Measurements from ENCODE around the gene UBR3.

GRCh38 chr2:169964740-169965139 lies 137.5 kb downstream of the UBR3 start:
- TF ChIP-seq GATA3 (IDR thresholded peaks at IDR 0.05; ENCODE audit: low read depth, low read length) = no peak
- TF ChIP-seq GATA2 (IDR thresholded peaks at IDR 0.05; ENCODE audit: low read depth, low read length) = no peak

Measured in SH-SY5Y (cell line).